HG03039 (cell line): ENCODE data around the gene ZSCAN12.

Experiments used
- ATAC-seq: cut with Tn5 transposase; IDR thresholded peaks from one replicate; pipeline ENCODE4 v1.9.1; 2021; ENCODE audit warnings: mild to moderate bottlenecking, moderate library complexity; ENCODE audit not compliant: unreplicated experiment

Gene ZSCAN12

GRCh38 chr6:28354688-28355554 is 44.6 kb downstream of the ZSCAN12 start:
- no peak for ATAC-seq

GRCh38 chr6:28353981-28354676 is 45.4 kb downstream of the ZSCAN12 start:
- no peak for ATAC-seq

GRCh38 chr6:28353356-28353755 is 46.2 kb downstream of the ZSCAN12 start:
- ATAC-seq, result no peak

- no peak for ATAC-seq
Observed at GRCh38 chr6:28351493-28351925, 48.0 kb downstream of the ZSCAN12 start.

GRCh38 chr6:28351087-28351486 is 48.5 kb downstream of the ZSCAN12 start:
- ATAC-seq, result no peak

GRCh38 chr6:28349892-28350737 is 49.4 kb downstream of the ZSCAN12 start, which contains the start of gene ZKSCAN3:
Gene ZKSCAN3 (plus strand): TSS chr6:28349947. CDS start chr6:28359587, 9,640 bp downstream.
- peak; percentile 97 for ATAC-seq

- ATAC-seq, result no peak
Observed at GRCh38 chr6:28349344-28349891, 50.1 kb downstream of the ZSCAN12 start.

- ATAC-seq, result no peak
Observed at GRCh38 chr6:28347119-28347518, 52.4 kb downstream of the ZSCAN12 start.

- no peak for ATAC-seq
Observed at GRCh38 chr6:28345201-28345600, 54.3 kb downstream of the ZSCAN12 start.

- no peak for ATAC-seq
Observed at GRCh38 chr6:28343898-28344677, 55.5 kb downstream of the ZSCAN12 start.

GRCh38 chr6:28340310-28341095 is 59.0 kb downstream of the ZSCAN12 start:
- no peak for ATAC-seq

- ATAC-seq, result no peak
Observed at GRCh38 chr6:28337121-28337520, 62.4 kb downstream of the ZSCAN12 start.

GRCh38 chr6:28336284-28337120 is 63.0 kb downstream of the ZSCAN12 start:
- no peak for ATAC-seq

GRCh38 chr6:28335564-28336283 is 63.8 kb downstream of the ZSCAN12 start, which contains the start of gene ZSCAN31:
Gene ZSCAN31 (minus strand): TSS chr6:28336148. CDS start chr6:28329683, 6,465 bp downstream.
- peak; percentile 79 for ATAC-seq

- ATAC-seq, result no peak
Observed at GRCh38 chr6:28335040-28335563, 64.4 kb downstream of the ZSCAN12 start.

GRCh38 chr6:28334286-28335039 is 65.1 kb downstream of the ZSCAN12 start:
- ATAC-seq, result no peak
